Measurements from ENCODE around the gene RIC1.

RIC1 gene

DNA sequence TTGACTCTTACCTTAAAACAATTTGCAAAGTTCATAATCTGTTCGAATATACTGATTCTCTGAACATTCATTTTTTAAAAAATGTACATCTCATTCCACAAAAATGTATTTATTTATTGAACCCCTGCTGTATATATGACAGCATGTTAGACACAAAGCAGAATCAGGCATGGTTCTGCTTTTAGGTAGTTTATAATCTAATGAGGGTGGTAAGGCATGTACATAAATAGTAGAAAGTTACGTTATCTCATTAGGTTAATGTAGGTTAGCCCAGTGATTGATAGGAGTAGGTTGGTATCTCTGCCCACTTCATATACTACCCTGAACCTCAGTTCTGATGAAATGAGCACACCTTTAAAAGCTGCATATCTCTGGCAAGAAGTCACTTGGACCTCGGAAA is 114.2 kb downstream of the RIC1 start:
- no peak for TF ChIP-seq POLR2AphosphoS5 (IDR thresholded peaks at IDR 0.05; ENCODE audit: low read depth, low read length)
- TF ChIP-seq, protein P1, sequence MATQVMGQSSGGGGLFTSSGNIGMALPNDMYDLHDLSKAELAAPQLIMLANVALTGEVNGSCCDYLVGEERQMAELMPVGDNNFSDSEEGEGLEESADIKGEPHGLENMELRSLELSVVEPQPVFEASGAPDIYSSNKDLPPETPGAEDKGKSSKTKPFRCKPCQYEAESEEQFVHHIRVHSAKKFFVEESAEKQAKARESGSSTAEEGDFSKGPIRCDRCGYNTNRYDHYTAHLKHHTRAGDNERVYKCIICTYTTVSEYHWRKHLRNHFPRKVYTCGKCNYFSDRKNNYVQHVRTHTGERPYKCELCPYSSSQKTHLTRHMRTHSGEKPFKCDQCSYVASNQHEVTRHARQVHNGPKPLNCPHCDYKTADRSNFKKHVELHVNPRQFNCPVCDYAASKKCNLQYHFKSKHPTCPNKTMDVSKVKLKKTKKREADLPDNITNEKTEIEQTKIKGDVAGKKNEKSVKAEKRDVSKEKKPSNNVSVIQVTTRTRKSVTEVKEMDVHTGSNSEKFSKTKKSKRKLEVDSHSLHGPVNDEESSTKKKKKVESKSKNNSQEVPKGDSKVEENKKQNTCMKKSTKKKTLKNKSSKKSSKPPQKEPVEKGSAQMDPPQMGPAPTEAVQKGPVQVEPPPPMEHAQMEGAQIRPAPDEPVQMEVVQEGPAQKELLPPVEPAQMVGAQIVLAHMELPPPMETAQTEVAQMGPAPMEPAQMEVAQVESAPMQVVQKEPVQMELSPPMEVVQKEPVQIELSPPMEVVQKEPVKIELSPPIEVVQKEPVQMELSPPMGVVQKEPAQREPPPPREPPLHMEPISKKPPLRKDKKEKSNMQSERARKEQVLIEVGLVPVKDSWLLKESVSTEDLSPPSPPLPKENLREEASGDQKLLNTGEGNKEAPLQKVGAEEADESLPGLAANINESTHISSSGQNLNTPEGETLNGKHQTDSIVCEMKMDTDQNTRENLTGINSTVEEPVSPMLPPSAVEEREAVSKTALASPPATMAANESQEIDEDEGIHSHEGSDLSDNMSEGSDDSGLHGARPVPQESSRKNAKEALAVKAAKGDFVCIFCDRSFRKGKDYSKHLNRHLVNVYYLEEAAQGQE (IDR thresholded peaks at IDR 0.05; ENCODE audit: insufficient read depth in 1 of 2, low read depth in 2 of 2, low read length in 2 of 2): no peak
- TF ChIP-seq SIN3A (IDR thresholded peaks at IDR 0.05; ENCODE audit: borderline replicate concordance, insufficient read depth, low read length): no peak
- no peak for TF ChIP-seq TAF1 (IDR thresholded peaks at IDR 0.05; ENCODE audit: borderline replicate concordance, insufficient read depth, low read length)
- no peak for TF ChIP-seq FOXP2 (optimal IDR thresholded peaks at IDR 0.05; ENCODE audit: borderline replicate concordance, extremely low read depth, extremely low read length, insufficient read depth)

DNA sequence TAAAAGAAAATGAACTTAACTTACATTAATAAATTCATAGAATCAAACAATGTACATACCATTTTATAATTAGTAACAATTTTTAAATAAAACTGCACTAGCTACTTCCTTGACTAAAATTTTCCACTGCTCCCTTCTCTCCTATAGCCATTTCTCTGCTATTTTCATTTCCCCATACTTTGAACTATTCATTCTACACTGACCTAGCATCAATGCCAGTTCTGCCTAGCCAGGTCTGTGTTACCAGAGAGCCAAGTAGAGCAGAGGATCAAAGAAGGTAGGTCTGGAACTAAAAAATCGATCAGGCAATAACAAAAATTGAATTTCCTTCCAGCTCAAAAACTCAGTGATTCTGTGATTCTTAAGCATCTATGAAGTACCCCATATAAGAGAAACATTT is 119.5 kb downstream of the RIC1 start:
- no peak for TF ChIP-seq SIN3A (IDR thresholded peaks at IDR 0.05; ENCODE audit: borderline replicate concordance, insufficient read depth, low read length)
- TF ChIP-seq TAF1 (IDR thresholded peaks at IDR 0.05; ENCODE audit: borderline replicate concordance, insufficient read depth, low read length): no peak
- TF ChIP-seq, protein P1 (IDR thresholded peaks at IDR 0.05; ENCODE audit: insufficient read depth in 1 of 2, low read depth in 2 of 2, low read length in 2 of 2): no peak
- TF ChIP-seq FOXP2 (optimal IDR thresholded peaks at IDR 0.05; ENCODE audit: borderline replicate concordance, extremely low read depth, extremely low read length, insufficient read depth): no peak
- TF ChIP-seq POLR2AphosphoS5 (IDR thresholded peaks at IDR 0.05; ENCODE audit: low read depth, low read length): no peak

DNA sequence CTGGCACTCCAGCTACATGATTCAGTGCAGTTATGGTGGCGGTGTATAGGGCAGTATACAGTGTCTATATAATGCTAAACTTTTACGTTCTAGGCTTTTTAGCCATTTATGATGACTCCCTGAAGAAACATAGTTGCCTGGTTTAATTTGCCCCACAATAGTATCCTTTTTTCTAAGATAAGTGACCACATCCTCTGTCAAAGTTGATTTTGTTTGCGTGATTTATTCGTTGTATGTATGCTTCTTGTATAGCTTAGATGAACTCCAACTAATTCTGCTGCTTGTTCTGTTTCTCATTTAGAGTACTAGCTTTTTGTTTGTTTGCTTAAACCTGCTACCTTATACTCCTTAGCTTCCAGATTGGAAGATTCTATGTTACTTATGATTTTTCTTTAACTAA is 120.4 kb downstream of the RIC1 start:
- TF ChIP-seq FOXP2 (optimal IDR thresholded peaks at IDR 0.05; ENCODE audit: borderline replicate concordance, extremely low read depth, extremely low read length, insufficient read depth) (no peak), TAF1 (IDR thresholded peaks at IDR 0.05; ENCODE audit: borderline replicate concordance, insufficient read depth, low read length) (no peak), SIN3A (IDR thresholded peaks at IDR 0.05; ENCODE audit: borderline replicate concordance, insufficient read depth, low read length) (no peak), POLR2AphosphoS5 (IDR thresholded peaks at IDR 0.05; ENCODE audit: low read depth, low read length) (no peak)
- TF ChIP-seq, protein P1 (IDR thresholded peaks at IDR 0.05; ENCODE audit: insufficient read depth in 1 of 2, low read depth in 2 of 2, low read length in 2 of 2): no peak

GRCh38 chr9:5750569-5750968 is 121.7 kb downstream of the RIC1 start:
- TF ChIP-seq, protein P1 (IDR thresholded peaks at IDR 0.05; ENCODE audit: insufficient read depth in 1 of 2, low read depth in 2 of 2, low read length in 2 of 2): no peak
- TF ChIP-seq POLR2AphosphoS5 (IDR thresholded peaks at IDR 0.05; ENCODE audit: low read depth, low read length) (no peak), TAF1 (IDR thresholded peaks at IDR 0.05; ENCODE audit: borderline replicate concordance, insufficient read depth, low read length) (no peak), FOXP2 (optimal IDR thresholded peaks at IDR 0.05; ENCODE audit: borderline replicate concordance, extremely low read depth, extremely low read length, insufficient read depth) (no peak), SIN3A (IDR thresholded peaks at IDR 0.05; ENCODE audit: borderline replicate concordance, insufficient read depth, low read length) (no peak)

DNA sequence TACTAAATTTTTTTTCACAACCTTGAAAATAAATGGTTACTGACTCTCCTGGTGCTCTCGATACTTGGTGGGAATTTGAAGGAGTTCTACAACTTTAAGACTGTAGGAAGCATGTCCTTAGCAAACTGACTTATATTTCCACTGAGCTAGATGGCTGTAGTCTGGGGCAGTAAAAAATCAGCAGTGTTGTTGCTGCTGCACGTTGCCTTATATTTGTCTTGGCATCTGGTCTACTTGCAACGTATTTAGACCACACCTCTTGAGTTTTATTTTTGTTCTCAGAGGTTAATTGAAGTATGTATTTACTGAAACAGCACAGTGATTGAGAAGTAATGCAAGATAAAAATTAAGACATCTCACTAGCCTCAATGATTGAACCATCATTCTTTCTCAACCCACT is 127.7 kb downstream of the RIC1 start:
- TF ChIP-seq, protein P1 (IDR thresholded peaks at IDR 0.05; ENCODE audit: insufficient read depth in 1 of 2, low read depth in 2 of 2, low read length in 2 of 2): no peak
- TF ChIP-seq FOXP2 (optimal IDR thresholded peaks at IDR 0.05; ENCODE audit: borderline replicate concordance, extremely low read depth, extremely low read length, insufficient read depth): no peak
- TF ChIP-seq TAF1 (IDR thresholded peaks at IDR 0.05; ENCODE audit: borderline replicate concordance, insufficient read depth, low read length): no peak
- TF ChIP-seq POLR2AphosphoS5 (IDR thresholded peaks at IDR 0.05; ENCODE audit: low read depth, low read length): no peak
- no peak for TF ChIP-seq SIN3A (IDR thresholded peaks at IDR 0.05; ENCODE audit: borderline replicate concordance, insufficient read depth, low read length)

Data from PFSK-1 (cell line).